Neural cell (in vitro differentiated cells): ENCODE results near the gene SRRM1.

Experiments used
- EP300 ChIP-seq: fragments of 450-650 bp; conservative IDR thresholded peaks from 2 replicates; pipeline ENCODE4 v1.6.1; 2014; ENCODE audit warnings: antibody characterized with exemption, mild to moderate bottlenecking, moderate library complexity; ENCODE audit not compliant: poor library complexity, severe bottlenecking
- EZH2 ChIP-seq: fragments of 200-600, 300-800 bp; shearing (Covaris generic), sonication (generic); IDR thresholded peaks from 2 replicates; pipeline ENCODE4 v1.6.1; 2014; ENCODE audit warnings: antibody characterized with exemption, low read length, borderline replicate concordance, mild to moderate bottlenecking; ENCODE audit not compliant: insufficient read depth, poor library complexity, severe bottlenecking
- POLR2AphosphoS5 ChIP-seq: IDR thresholded peaks from 2 replicates; pipeline ENCODE4 v1.6.1; 2012
- TF ChIP-seq, protein P1 (sequence below): fragments of 450-650 bp; IDR thresholded peaks from 2 replicates; pipeline ENCODE4 v1.5.1; 2014; ENCODE audit warnings: antibody characterized with exemption, mild to moderate bottlenecking, moderate library complexity; ENCODE audit not compliant: poor library complexity, severe bottlenecking

DNA sequence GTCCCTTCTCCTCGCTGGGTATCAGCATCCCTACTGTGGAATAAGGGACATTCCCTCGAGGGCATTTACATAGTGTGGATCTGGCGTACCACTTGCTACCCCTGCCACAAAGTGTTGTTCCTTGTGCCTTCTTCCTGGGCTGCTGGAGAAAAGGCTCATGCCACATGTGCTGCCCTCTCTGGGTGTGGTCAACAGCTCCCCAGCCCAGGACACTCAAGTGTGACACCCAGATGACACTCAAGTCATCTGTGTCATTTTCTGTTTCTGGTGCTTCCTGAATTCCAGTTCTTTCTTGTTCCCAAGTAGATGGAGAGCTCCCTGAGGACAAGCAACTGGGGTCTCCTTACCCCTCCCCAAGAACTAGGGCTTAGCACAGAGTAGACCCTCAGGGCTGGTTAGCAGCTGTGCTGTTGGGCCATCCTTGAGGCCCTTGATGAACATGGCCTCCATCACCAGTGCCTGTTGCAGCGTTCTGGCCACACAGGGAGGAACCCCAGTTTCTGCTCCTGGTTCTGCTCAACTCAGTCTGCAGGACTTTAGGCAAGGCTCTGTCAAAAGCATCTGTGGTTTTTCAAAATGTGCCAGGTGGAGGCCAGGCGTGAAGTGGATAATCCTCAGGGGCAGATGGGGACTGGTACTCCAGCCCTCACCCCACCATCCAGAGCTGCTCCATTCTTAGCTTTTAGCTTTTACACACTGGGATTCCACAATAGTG, 53.1 kb downstream of the SRRM1 start:
- TF ChIP-seq EP300 (no peak), EZH2 (no peak), POLR2AphosphoS5 (no peak)
- TF ChIP-seq, protein P1, sequence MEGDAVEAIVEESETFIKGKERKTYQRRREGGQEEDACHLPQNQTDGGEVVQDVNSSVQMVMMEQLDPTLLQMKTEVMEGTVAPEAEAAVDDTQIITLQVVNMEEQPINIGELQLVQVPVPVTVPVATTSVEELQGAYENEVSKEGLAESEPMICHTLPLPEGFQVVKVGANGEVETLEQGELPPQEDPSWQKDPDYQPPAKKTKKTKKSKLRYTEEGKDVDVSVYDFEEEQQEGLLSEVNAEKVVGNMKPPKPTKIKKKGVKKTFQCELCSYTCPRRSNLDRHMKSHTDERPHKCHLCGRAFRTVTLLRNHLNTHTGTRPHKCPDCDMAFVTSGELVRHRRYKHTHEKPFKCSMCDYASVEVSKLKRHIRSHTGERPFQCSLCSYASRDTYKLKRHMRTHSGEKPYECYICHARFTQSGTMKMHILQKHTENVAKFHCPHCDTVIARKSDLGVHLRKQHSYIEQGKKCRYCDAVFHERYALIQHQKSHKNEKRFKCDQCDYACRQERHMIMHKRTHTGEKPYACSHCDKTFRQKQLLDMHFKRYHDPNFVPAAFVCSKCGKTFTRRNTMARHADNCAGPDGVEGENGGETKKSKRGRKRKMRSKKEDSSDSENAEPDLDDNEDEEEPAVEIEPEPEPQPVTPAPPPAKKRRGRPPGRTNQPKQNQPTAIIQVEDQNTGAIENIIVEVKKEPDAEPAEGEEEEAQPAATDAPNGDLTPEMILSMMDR, result no peak
